ENCODE results near the gene NEK9.
A peak's percentile ranks its signal among the peaks of the same experiment; 100 is the strongest.
"Not testable (repeated sequence)": the region's sequence is repeated elsewhere in the genome, so short reads cannot be mapped to it uniquely, and the experiment has no call there.

Gene NEK9

GRCh38 chr14:75126679-75127473 is at the start of gene NEK9:
NEK9 (minus strand) TSS chr14:75127048; CDS start chr14:75126921, 127 bp downstream.
- DNase-seq (ENCODE audit: low read depth in 1 of 2, low spot score in 1 of 2): peak; percentile 73 to 82

- peak; percentile 81 to 84 for DNase-seq (ENCODE audit: low read depth in 1 of 2, low spot score in 1 of 2)
Measured at GRCh38 chr14:75176142-75176820, 49.4 kb upstream of the NEK9 start, which contains the start of gene TMED10. TMED10 (minus strand) TSS chr14:75176612; CDS start chr14:75176579, 33 bp downstream.

- no peak for DNase-seq (ENCODE audit: low read depth in 1 of 2, low spot score in 1 of 2)
Measured at GRCh38 chr14:75175677-75176141, 48.9 kb upstream of the NEK9 start.

- DNase-seq (ENCODE audit: low read depth in 1 of 2, low spot score in 1 of 2): no peak
Measured at GRCh38 chr14:75174066-75174465, 47.2 kb upstream of the NEK9 start.

GRCh38 chr14:75170772-75171171 is 43.9 kb upstream of the NEK9 start:
- DNase-seq (ENCODE audit: low read depth in 1 of 2, low spot score in 1 of 2): no peak

- no peak for DNase-seq (ENCODE audit: low read depth in 1 of 2, low spot score in 1 of 2)
Measured at GRCh38 chr14:75168586-75169335, 41.9 kb upstream of the NEK9 start.

GRCh38 chr14:75167325-75167724 is 40.5 kb upstream of the NEK9 start:
- DNase-seq (ENCODE audit: low read depth in 1 of 2, low spot score in 1 of 2): no peak

GRCh38 chr14:75165586-75166391 is 38.9 kb upstream of the NEK9 start:
- no peak for DNase-seq (ENCODE audit: low read depth in 1 of 2, low spot score in 1 of 2)

- no peak for DNase-seq (ENCODE audit: low read depth in 1 of 2, low spot score in 1 of 2)
Measured at GRCh38 chr14:75164809-75165208, 38.0 kb upstream of the NEK9 start.

- DNase-seq (ENCODE audit: low read depth in 1 of 2, low spot score in 1 of 2): no peak
Measured at GRCh38 chr14:75163677-75164076, 36.8 kb upstream of the NEK9 start.

- DNase-seq (ENCODE audit: low read depth in 1 of 2, low spot score in 1 of 2): no peak
Measured at GRCh38 chr14:75162631-75163030, 35.8 kb upstream of the NEK9 start.

- no peak for DNase-seq (ENCODE audit: low read depth in 1 of 2, low spot score in 1 of 2)
Measured at GRCh38 chr14:75158843-75159614, 32.2 kb upstream of the NEK9 start.

GRCh38 chr14:75156901-75157300 is 30.1 kb upstream of the NEK9 start:
- no peak for DNase-seq (ENCODE audit: low read depth in 1 of 2, low spot score in 1 of 2)

- no peak for DNase-seq (ENCODE audit: low read depth in 1 of 2, low spot score in 1 of 2)
Measured at GRCh38 chr14:75156111-75156510, 29.3 kb upstream of the NEK9 start.

- no peak for DNase-seq (ENCODE audit: low read depth in 1 of 2, low spot score in 1 of 2)
Measured at GRCh38 chr14:75155169-75155568, 28.3 kb upstream of the NEK9 start.

GRCh38 chr14:75153295-75153694 is 26.4 kb upstream of the NEK9 start:
- DNase-seq (ENCODE audit: low read depth in 1 of 2, low spot score in 1 of 2): no peak

GRCh38 chr14:75151851-75152250 is 25.0 kb upstream of the NEK9 start:
- DNase-seq (ENCODE audit: low read depth in 1 of 2, low spot score in 1 of 2): no peak

- DNase-seq (ENCODE audit: low read depth in 1 of 2, low spot score in 1 of 2): not testable (repeated sequence)
Measured at GRCh38 chr14:75150637-75151036, 23.8 kb upstream of the NEK9 start.

- no peak for DNase-seq (ENCODE audit: low read depth in 1 of 2, low spot score in 1 of 2)
Measured at GRCh38 chr14:75150150-75150549, 23.3 kb upstream of the NEK9 start.

Data from stimulated activated CD4-positive, alpha-beta T cell treated with anti-CD3 and anti-CD28 coated beads, Interleukin-15, amount 100 ng/mL, for 1 hour (primary cell).